Memory B cell (primary cell): ENCODE results near the gene TPRG1L.
A peak's percentile ranks its signal among the peaks of the same experiment; 100 is the strongest.

ENCODE experiments used
- ATAC-seq: fragments of 150-1000 bp; cut with Tn5 transposase; 2 replicates; pipeline ENCODE4 v1.10.0; 2021; ENCODE audit warnings: low read depth, mild to moderate bottlenecking, moderate library complexity
- DNase-seq, 2 donors: peaks; one replicate each; pipeline ENCODE4 v3.0.0; 2022; ENCODE audit warnings: low spot score in 2 of 2
- H3K27ac Mint-ChIP-seq: one replicate; pipeline ENCODE4 v1.8.0; 2022; ENCODE audit warnings: mild to moderate bottlenecking, moderate library complexity, mixed read lengths
- H3K27me3 Mint-ChIP-seq: one replicate; pipeline ENCODE4 v1.8.0; 2022; ENCODE audit warnings: mixed read lengths
- H3K36me3 Mint-ChIP-seq: one replicate; pipeline ENCODE4 v1.8.0; 2022; ENCODE audit warnings: mild to moderate bottlenecking, mixed read lengths
- H3K4me1 Mint-ChIP-seq: one replicate; pipeline ENCODE4 v1.8.0; 2022; ENCODE audit warnings: mixed read lengths
- H3K4me3 Mint-ChIP-seq: one replicate; pipeline ENCODE4 v1.8.0; 2022; ENCODE audit warnings: mild to moderate bottlenecking, moderate library complexity, mixed read lengths
- H3K9me3 Mint-ChIP-seq: one replicate; pipeline ENCODE4 v1.8.0; 2022; ENCODE audit warnings: mixed read lengths

The TPRG1L gene

DNA sequence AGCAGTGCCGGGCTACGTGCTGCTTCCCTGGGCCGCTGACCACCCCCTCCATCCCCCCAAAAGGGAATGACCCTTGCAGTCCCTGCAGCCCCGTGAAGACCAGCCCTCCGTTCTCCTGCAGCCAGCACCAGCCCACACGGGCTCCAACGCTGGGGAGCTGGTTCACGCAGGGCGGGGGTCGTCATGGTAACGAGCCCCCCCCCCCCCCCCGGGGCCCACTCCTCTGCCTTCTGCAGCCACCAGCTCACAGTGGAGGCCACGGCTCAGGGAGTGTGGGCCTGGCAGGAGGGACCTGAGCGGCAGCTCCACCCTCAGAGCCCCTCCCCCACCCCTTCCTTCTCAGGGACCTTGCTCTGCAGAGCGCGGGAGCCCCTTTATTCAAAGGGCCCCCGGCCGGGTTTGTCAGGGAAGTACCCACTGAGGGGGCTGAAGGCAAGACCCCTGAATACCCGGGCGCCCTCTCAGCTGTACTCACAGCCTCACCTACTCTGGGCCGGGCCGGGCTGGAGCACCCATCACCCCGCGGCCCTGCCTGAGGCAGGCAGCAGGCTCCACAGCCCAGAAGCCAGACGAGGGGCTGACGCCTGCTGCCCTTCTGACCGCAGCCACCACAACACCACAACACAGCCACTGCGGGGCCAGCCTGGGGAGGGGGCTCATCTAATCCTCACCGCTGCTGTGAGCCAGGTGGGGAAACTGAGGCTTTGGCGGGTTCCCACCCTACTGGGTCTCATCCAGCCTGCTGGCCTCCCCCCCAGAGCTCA is 26.1 kb upstream of the TPRG1L start:
- DNase-seq = no peak
- Mint-ChIP-seq H3K27ac (no peak overlapping the region), H3K4me3 (peak overlapping the region; percentile 78), H3K36me3 (no peaks in the 10 kb centered on the region), H3K9me3 (no peaks in the 10 kb centered on the region), H3K27me3 (peaks cover 7% of the 10 kb centered on the region), H3K4me1 (peaks cover 14% of the 10 kb centered on the region)
- ATAC-seq = no peak

DNA sequence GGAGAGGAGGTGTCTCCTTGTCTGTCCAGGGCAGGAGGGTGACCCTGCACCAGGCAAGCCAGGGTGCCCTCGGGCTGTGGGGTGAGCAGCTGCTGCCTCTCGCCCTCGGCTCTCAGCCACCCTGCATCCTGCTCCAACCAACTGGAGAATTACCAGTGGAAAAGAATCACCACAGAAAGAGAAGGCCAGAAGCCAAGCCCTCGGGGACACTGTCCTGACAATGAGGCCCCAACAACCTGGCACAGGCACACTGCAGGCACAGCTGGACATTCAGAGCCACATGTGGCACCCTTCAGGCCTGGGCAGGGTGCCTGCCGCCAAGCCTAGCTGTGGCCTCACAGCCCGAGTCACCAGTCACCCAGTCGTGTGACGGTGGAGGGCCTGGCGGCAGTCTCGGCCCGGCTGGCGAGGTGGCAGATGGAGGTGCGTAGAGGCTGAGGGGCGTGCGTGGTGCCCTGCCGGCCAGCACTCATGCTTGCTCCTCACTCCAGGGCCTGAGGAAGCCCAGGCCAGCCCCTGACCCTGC is 25.5 kb upstream of the TPRG1L start:
- no peaks in the 10 kb centered on the region for H3K9me3 Mint-ChIP-seq
- ATAC-seq = no peak
- peaks cover 6% of the 10 kb centered on the region for H3K27me3 Mint-ChIP-seq
- peaks cover 11% of the 10 kb centered on the region for H3K4me1 Mint-ChIP-seq
- H3K36me3 Mint-ChIP-seq = no peaks in the 10 kb centered on the region
- no peak for DNase-seq
- no peak overlapping the region for H3K27ac Mint-ChIP-seq
- no peak overlapping the region for H3K4me3 Mint-ChIP-seq

DNA sequence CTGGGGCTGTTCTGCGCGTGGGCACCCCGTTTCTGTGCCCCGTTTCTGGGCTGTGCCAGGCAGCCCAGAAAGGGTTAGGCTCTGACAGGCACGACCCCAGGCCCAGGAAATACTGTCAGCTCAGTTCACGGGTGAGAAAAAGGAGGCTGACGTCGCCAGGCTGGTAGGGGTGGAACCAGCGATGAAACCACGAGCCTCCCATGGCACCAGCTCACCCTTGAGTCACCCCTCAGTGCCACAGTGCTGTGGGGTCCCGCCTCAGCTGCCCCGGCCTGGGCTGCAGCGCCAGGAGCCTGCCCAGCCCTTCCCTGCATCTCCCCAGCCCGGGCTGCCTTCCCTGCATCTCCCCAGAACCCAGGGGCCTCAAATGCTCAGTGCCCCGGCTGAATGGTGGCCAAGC is 25.0 kb upstream of the TPRG1L start:
- Mint-ChIP-seq H3K36me3 (no peaks in the 10 kb centered on the region), H3K27me3 (peaks cover 6% of the 10 kb centered on the region), H3K27ac (no peak overlapping the region), H3K4me3 (no peak overlapping the region), H3K9me3 (no peaks in the 10 kb centered on the region), H3K4me1 (peaks cover 11% of the 10 kb centered on the region)
- DNase-seq (no peak), ATAC-seq (no peak)

DNA sequence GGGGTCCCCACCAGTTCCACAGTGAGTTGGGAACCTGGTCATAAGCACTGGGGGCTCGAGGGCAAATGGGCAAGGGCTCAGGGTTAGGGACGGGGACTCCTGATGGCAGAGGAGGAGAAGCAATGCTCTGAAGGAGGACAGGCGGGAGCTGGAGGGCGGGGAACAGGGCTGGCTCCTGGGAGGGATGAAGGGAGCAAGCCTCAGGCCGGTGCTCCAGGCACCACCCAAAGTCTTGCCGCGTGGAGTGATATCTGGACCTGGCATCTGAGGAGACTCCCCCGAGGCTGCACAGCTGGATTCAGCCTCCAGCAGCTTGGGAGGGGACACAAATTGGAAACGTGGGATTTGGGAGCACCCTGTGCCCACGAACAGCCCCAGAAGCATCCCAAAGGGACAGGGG is 24.5 kb upstream of the TPRG1L start:
- Mint-ChIP-seq H3K36me3 (no peaks in the 10 kb centered on the region), H3K4me3 (no peak overlapping the region), H3K9me3 (no peaks in the 10 kb centered on the region), H3K27me3 (peaks cover 6% of the 10 kb centered on the region), H3K4me1 (peaks cover 11% of the 10 kb centered on the region), H3K27ac (no peak overlapping the region)
- ATAC-seq = no peak
- no peak for DNase-seq

DNA sequence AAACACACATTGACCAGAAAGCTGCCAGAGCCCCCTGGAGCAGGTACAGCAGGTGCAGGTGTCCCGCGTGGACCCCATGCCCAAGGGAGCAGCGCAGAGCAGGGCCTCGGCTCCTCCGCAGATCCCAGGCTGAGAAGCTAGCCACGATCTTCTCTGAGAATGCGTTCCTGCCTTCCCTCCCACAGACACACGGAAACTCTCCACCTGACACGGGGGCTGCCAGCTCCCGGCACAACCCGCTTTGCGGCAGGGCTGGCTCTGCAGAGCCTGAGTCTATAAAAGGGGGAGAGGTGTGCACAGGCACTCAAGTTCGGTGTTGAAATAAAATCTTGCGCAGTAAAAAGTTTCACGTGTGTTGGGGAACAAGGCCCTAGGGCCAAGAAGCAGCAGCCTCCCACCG is 23.1 kb upstream of the TPRG1L start:
- Mint-ChIP-seq H3K4me1 (peaks cover 9% of the 10 kb centered on the region), H3K27ac (no peak overlapping the region)

DNA sequence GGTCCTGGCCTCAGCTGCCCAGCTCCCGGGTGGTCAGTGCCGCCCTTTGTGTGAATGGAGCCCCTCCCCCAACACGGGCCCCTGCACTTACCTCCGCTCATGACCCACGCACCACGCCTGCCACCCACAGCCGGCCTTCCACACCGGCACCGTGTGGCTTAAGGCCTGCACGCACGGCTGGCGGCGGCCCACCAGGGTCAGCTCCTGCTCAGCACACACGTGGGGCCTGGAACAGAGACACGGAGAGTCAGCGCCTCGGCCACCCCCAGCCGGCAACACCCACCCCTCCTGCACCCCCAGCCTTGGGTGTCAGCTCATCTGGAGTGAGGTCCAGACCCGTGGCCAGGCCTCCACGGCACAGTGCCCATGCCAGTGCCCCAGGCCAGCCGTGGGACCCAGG is 22.4 kb upstream of the TPRG1L start:
- Mint-ChIP-seq H3K9me3 (no peaks in the 10 kb centered on the region), H3K4me3 (no peak overlapping the region), H3K4me1 (peaks cover 5% of the 10 kb centered on the region), H3K27ac (no peak overlapping the region), H3K27me3 (peaks cover 4% of the 10 kb centered on the region), H3K36me3 (no peaks in the 10 kb centered on the region)
- no peak for ATAC-seq
- DNase-seq = no peak

More for the DNA sequence above, 23.1 kb upstream of the TPRG1L start:
- Mint-ChIP-seq H3K36me3 (no peaks in the 10 kb centered on the region), H3K27me3 (peaks cover 4% of the 10 kb centered on the region), H3K4me3 (no peak overlapping the region), H3K9me3 (no peaks in the 10 kb centered on the region)
- DNase-seq (no peak), ATAC-seq (no peak)

DNA sequence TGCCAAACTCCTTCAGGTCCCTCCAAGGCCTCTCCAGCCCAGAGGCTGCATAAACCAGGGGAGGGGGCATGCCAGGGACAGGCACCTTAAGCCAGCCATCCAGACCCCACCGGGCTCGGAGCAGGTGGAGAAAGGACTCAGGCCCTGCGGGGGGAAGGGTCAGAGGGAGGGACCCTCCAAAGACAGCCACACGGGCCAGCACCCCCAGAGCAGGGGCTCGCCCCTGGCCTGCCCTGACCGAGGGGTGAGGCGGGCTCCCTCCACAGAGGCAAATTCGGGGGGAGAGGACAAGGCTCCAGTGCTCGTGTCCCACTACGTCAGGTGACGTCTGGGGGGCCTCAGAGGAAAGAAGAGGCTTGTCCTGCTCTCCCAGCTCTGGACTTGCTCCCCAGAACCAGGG is 21.7 kb upstream of the TPRG1L start:
- ATAC-seq (no peak), DNase-seq (no peak)
- no peak overlapping the region for H3K4me3 Mint-ChIP-seq
- no peak overlapping the region for H3K27ac Mint-ChIP-seq
- H3K36me3 Mint-ChIP-seq = no peaks in the 10 kb centered on the region
- no peaks in the 10 kb centered on the region for H3K27me3 Mint-ChIP-seq
- no peaks in the 10 kb centered on the region for H3K4me1 Mint-ChIP-seq
- H3K9me3 Mint-ChIP-seq = no peaks in the 10 kb centered on the region

DNA sequence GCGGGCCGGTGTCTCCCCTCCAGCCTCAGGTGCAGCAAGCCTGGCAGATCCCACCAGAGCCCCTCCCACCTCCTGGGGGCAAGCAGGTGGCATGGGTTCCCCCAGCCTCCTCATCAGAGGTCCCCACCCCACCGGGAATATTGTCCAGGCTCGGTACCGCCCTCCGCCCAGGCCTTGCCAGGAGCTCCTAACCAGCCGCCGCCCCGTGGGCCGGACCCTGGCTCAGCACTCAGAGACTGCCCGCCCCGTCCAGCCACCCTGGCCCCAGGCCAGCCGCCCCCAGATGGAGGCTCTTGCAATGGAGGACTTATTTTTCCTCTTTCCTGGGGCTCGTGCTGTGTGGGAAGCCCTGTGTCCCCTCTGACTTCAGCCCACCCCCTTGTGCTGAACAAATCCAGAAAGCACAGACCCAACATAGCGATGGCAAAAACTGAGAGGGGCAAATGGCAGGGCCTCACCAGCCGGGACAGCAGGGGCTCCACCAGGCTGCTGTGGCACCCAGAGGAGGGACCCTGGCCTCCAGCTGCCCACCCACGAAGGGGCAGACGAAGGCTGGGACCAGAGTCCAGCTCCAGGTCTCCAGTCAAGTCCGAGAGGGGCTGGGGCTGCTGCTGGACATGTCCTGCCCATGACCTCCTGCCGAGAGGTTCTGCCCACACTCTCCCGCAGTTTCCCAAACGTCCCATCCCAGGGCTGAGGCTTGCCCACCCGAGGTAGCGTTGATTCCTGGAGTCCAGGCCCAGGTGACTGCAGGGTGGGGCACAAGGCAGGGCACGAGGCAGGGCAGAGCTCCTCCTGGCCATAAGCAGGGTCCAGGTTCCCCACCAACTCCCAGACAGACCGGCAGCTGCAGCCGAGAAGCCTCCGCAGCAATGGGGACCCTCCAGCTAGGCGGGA is 21.0 kb upstream of the TPRG1L start:
- H3K9me3 Mint-ChIP-seq = no peaks in the 10 kb centered on the region
- H3K36me3 Mint-ChIP-seq = no peaks in the 10 kb centered on the region
- no peak overlapping the region for H3K4me3 Mint-ChIP-seq
- no peak overlapping the region for H3K27ac Mint-ChIP-seq
- H3K4me1 Mint-ChIP-seq = no peaks in the 10 kb centered on the region
- no peaks in the 10 kb centered on the region for H3K27me3 Mint-ChIP-seq
- ATAC-seq (no peak), DNase-seq (no peak)

DNA sequence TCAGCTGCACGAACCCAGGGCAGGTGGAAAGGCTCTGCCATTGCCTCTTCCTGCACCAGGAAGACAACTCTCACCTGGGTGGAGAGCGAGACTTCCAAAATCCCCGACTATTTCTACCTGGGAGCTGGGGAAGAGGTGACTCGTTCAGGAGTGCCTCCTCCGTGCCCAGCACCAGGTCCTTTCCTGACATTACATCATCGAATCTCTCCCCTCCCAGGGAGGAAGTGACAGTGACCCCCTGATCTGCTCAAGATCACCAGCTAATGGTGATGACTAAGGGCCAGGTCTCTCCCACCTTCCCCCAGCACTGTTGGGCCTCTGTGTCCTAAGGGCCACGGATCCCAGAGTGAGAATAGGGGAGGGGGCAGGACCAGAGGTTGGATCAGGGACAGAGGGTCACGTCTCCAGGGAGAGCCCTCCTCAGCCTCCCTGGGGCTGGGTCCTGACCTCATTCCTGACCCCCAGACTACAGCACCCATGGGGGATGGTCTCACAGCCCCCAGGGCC is 20.3 kb upstream of the TPRG1L start:
- ATAC-seq (no peak), DNase-seq (no peak)
- H3K4me1 Mint-ChIP-seq = no peaks in the 10 kb centered on the region
- no peaks in the 10 kb centered on the region for H3K9me3 Mint-ChIP-seq
- no peak overlapping the region for H3K27ac Mint-ChIP-seq
- peaks cover 3% of the 10 kb centered on the region for H3K27me3 Mint-ChIP-seq
- H3K4me3 Mint-ChIP-seq = no peak overlapping the region
- no peaks in the 10 kb centered on the region for H3K36me3 Mint-ChIP-seq

DNA sequence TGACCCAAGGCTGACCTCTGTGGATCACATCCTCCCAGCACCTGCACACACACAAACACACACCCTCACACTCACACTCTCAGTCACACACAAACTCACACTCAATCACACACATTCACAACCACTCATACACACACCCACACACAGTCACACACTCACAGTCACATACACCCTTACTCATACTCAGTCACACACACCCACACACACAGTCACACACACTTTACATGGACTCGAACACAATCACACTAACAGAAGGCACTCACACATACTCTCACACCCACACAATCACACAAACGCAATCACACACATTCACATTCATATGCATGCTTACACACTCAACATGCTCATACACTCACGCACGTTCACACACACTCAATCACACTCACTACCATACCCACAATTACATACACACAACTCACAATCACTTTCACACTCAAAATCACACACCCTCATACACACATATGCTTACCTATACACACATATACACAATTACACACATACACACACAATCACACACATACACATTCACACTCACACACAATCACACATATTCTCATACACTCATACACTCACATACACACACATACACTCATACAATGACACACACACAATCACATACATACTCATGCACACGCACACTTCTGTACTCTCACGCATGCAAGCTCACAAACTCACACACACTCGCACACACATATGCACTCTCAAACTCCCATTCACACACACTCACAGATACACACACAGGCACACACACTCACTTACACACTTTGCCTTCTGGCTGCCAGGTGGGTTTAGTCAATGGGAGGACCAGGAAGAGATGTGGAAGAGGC is 19.6 kb upstream of the TPRG1L start:
- DNase-seq (no peak), ATAC-seq (no peak)
- Mint-ChIP-seq H3K27me3 (peaks cover 3% of the 10 kb centered on the region), H3K27ac (no peak overlapping the region), H3K4me3 (no peak overlapping the region), H3K9me3 (no peaks in the 10 kb centered on the region), H3K4me1 (no peaks in the 10 kb centered on the region), H3K36me3 (no peaks in the 10 kb centered on the region)

DNA sequence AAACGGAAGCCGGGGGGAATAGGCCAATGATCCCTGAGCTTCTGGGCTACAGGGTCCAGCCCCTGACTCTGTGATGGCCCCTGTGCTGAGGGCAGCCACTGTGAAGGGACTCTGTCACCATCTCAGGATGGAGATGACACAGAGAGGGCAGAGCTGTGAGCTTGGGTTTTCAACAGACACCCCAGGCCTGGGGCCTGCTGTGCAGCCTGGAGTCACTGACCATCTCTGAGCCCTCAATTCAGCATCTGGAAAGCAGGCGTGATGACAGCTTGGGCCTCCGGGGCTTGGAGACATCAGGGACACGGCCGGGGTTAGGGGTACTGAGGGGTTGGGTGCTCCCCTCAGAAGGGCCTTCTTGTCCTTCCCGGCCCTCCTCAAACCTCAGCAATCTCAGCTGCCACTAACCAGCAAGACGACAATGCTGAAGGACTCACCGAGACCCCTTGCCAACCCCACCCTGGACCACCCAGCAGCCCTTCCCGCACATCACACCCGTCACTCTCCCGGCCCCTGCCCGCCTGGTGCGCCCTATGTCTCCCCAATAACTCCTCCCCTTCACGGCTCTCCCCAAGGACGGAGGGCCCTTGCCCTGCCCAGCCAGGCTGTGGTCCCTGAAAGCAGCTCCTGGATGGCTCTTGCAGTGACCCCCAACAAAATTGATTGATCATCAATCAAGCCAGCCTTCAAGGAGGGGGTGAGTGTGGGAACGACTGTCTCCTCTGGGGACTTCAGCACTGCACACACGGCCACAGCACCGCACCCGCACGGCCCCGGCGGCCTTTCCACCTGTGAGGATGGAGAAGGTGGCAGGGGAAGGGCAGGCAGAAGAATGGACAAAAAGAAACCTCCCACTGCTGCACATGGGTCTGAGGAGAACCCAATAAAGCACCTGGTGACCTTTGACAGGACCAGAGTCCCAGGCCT is 17.8 kb upstream of the TPRG1L start:
- no peak overlapping the region for H3K27ac Mint-ChIP-seq
- H3K9me3 Mint-ChIP-seq = no peaks in the 10 kb centered on the region
- H3K27me3 Mint-ChIP-seq = peaks cover 10% of the 10 kb centered on the region
- H3K36me3 Mint-ChIP-seq = no peaks in the 10 kb centered on the region
- no peak for ATAC-seq
- DNase-seq = no peak
- no peak overlapping the region for H3K4me3 Mint-ChIP-seq
- peaks cover 9% of the 10 kb centered on the region for H3K4me1 Mint-ChIP-seq

DNA sequence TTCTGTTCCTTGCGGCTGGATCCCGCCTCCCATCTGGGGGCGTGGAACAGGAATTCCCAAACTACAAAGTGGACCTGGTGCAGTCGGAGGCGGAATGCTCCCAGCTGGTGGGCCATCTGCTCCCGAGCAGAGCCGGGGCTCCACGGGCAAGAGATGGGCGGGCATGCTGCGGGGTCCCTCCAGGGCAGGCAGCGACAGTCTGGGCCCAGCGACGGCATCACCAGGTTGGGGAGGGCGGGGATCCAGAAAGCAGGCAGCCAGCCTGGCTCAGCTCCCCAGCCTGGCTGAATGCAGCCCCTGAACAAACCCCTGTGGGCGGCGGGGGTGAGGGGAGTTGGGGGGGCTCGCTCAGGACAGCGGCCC is 17.1 kb upstream of the TPRG1L start:
- no peaks in the 10 kb centered on the region for H3K9me3 Mint-ChIP-seq
- peaks cover 9% of the 10 kb centered on the region for H3K4me1 Mint-ChIP-seq
- no peak overlapping the region for H3K27ac Mint-ChIP-seq
- H3K36me3 Mint-ChIP-seq = no peaks in the 10 kb centered on the region
- DNase-seq (no peak), ATAC-seq (no peak)
- H3K27me3 Mint-ChIP-seq = peaks cover 12% of the 10 kb centered on the region
- H3K4me3 Mint-ChIP-seq = no peak overlapping the region

DNA sequence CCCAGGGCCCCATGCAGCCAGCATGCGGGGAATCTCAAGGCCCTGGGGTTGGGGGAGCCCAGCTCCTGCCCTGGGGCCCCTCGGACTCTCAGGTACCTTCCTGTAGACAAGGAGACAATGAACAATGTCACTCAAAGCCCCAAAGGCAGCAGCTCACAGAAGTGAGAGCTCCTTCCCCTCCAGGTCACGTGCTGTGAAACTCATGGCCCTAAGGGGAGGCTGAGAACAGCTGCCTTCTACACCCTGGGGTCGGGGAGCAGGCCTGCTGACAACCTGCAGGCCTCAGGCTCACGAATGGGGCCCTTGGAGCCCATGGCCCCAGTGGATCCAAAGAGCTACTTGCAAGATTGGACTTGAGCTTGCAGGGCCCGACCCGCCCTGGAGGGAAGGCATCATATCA is 16.7 kb upstream of the TPRG1L start:
- H3K27me3 Mint-ChIP-seq = peaks cover 12% of the 10 kb centered on the region

More for the DNA sequence above, 16.7 kb upstream of the TPRG1L start:
- Mint-ChIP-seq H3K4me1 (peaks cover 9% of the 10 kb centered on the region), H3K4me3 (no peak overlapping the region), H3K36me3 (no peaks in the 10 kb centered on the region), H3K27ac (no peak overlapping the region), H3K9me3 (no peaks in the 10 kb centered on the region)
- DNase-seq = no peak
- ATAC-seq = no peak
